Nucleus accumbens (tissue), 56 donors: ENCODE measurements around the gene NBEA.

ENCODE experiments used
- DNase-seq, 56 donors: peaks; one replicate each; lab custom pipeline; 2025; lab: John Stamatoyannopoulos, UW

NBEA gene

GRCh38 chr13:35530581-35530980 is 588.5 kb downstream of the NBEA start:
- no peak for DNase-seq

- no peak for DNase-seq
Measured at GRCh38 chr13:35531526-35531925, 589.5 kb downstream of the NBEA start.

DNA sequence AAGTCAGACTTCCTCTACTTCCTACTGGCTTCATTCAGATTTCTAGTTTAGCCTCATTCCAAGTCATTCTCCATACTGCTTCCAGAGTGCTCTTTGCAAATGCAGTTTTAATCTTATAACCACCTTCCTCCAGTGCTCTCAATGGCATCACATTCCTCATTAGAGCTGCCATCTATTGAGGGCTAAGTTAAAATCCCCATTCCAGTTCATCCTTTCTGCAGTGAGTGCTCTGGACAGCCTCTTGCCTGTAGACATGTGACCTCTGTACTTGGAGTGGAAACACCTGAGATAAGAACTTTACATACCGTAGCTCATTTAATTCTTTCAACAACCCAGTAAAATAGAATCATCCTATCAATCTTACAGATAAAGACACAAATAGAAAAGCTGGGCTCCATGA is 592.3 kb downstream of the NBEA start:
- DNase-seq: no peak

DNA sequence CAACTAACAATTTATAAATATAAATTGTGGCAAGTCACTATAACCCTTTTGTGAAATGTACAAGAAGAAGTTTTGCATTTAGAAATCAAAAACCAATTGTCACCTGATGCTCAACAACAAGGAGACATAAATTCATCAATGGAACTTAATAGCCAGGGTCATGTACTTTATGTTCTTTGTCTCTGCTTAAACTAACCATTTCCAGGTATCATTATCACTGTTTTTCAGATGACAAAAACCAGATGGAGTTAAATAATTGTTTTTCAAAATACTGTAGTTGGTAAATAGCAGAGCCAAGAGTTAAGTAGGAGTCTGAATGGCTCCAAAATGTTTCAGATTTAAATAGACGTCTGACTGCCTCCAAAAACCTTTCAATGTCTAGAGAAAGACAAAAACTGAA is 606.7 kb downstream of the NBEA start:
- DNase-seq: no peak

GRCh38 chr13:35549481-35549880 is 607.4 kb downstream of the NBEA start:
- no peak for DNase-seq

GRCh38 chr13:35552172-35552844 is 610.2 kb downstream of the NBEA start:
- DNase-seq: no peak

DNA sequence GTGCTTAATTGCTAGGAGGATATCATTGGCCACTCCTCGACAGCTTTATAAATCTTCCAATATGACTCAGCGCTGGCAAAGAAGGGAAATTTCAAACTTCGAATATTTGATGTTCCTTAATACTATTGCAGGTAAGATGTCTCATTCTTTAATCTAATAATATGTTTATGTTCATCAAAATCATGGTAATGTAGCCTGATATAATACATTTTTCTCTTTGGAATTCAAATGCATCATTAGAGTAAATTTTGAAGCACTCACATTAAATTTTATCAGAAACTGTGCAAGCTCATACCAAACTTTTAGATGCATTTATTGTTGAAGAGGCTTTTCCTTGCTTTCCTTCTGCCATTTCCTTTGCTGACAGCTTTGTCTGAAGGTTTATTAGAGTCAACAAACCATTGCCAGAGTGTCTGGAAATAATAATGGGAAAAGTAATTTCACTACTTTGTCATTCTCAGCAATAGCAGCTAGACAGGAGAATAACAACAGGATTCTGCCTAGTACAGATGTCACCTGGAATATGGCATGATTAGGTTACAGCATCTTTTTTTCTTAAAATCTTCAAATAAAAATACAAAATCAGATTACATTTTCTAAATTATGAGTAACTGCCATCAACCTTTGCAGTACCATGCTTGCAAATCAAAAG is 613.0 kb downstream of the NBEA start:
- no peak for DNase-seq

- DNase-seq: no peak
Measured at GRCh38 chr13:35557475-35557874, 615.4 kb downstream of the NBEA start.

GRCh38 chr13:35561540-35561939 is 619.5 kb downstream of the NBEA start:
- no peak for DNase-seq

DNA sequence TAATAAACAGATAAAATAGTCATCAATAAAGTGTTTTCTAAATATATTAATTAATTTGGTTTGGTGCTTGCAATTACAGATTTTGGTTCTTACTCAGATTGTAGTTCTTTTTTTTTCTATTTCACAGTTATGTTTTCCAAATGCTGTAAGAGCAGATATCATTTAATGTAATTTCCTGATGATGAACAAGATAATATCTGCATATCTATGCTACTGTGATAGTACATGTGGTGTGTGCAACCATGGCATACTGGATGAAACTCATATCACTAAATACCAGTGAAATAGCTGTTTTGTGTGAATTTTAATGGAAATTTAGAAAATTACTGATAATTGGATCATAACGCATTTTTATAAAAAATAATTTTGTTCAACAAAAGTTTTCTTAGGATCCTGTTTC is 623.2 kb downstream of the NBEA start:
- DNase-seq: no peak

DNA sequence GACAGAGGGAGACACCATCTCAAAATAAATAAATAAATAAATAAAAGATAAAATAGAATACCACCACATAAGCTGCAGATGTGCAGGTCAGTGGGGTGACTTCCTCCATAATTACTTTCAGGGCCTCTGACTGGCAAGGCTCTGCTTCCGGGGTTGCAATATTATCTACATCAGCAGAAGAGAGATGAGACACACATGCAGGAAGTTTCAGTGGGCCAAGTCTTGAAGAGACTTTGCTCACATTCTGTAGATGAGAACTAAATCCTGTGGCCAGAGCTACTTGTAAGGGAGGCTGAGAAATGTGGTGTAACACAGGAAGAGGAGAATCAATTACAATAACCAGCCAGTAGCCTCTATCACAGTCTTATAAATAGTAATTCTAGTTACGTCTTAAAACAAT is 624.3 kb downstream of the NBEA start:
- DNase-seq: no peak

GRCh38 chr13:35567406-35567980 is 625.4 kb downstream of the NBEA start:
- DNase-seq: no peak

- no peak for DNase-seq
Measured at GRCh38 chr13:35573639-35574038, 631.6 kb downstream of the NBEA start.

DNA sequence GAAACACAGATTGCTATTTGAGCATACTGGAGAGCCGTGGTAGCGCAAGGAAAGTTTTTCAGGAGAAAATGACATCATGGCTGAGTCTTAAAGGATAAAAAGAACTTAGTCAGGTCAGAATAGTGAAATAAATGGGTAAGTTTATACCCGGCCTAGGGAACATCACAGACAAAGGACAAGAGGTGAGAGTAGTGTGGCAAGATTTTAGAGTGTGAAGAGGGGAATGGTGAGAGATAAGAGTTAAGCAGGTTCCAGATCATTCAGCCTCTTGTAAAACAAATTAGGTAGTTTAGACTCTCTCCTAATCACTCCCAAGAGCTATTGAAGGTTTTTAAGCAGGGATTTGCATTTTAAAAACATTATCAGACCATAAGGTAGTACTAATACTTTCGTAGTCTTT is 650.4 kb downstream of the NBEA start:
- no peak for DNase-seq

- no peak for DNase-seq
Measured at GRCh38 chr13:35593651-35594050, 651.6 kb downstream of the NBEA start.

DNA sequence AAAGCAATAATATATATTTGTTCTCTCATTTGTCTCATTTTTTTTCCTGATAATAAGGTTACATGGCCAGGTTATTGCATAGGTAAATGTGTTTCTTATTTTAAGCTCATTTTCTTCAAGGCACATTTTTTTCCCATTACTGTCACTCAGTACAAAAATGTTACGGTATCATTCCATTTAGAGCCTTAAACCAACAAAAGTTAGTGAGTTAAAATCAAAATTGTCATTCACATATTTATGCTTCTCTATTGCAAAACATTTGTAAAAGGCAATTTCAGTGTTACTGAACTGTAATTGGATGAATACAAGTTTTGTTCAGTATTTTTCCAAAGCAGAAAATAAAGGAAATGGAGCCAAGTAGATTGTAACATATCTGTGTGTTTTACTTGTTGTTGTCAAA is 652.0 kb downstream of the NBEA start:
- no peak for DNase-seq

GRCh38 chr13:35595181-35595580 is 653.1 kb downstream of the NBEA start:
- DNase-seq: no peak

DNA sequence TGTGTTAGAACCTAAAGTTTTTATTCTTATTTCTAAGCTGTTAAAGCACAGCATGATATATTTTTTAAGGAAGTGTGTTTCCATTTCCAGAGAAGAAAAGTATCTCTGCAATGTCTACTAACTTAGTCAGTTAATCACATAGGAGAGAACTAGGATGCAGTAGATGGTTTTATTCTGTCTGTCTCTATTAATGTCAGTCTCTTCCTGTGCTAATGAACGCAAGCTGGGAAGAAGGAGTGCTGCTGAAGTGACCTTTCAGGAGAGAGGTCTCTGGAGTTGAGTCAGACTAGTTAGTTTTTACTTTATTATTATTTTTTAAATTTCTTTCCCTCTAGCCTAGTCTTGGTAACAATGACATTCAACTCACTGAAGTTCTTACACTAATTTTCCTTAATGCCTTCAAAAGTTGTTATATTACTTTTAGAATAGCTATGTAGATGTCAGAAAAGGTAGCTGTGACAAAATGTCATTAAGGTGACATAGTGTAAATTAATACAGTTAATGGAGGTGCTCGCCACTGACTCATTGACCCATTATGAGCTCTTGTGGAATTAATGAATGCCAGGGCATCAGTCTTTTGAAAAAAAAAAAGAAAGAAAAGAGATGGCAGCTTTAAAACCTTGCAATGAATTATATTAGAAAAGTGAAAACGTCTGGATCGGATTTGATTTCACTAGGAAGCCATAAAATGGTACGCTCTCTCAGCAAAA is 654.4 kb downstream of the NBEA start:
- no peak for DNase-seq

DNA sequence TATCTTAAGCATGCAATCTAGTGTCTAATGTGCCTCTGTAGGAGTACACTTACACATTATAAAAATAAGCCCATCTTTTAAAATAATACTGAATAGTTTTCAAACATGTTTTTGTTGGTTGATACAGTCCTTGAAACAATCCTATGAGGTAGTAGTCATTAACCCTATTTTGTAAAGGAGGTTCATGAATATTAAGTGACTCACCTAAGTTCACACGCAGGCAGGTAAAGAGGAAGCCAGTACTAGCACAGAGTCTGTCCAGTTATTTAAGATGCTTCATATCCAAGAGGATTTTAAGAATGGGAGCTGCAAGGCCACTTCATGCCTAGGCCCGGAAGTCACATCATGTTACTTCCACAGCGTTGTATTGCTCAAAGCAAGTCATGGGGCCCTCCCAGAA is 655.4 kb downstream of the NBEA start:
- no peak for DNase-seq

GRCh38 chr13:35598233-35598632 is 656.2 kb downstream of the NBEA start:
- DNase-seq: no peak

GRCh38 chr13:35598790-35599369 is 656.8 kb downstream of the NBEA start:
- no peak for DNase-seq
